Measurements from ENCODE around the gene RNF144A. TPM values are rescaled to one million over a fixed set of nuclear protein-coding genes. Genes with fewer than 3 reads are reported as not detected.

Gene RNF144A
- total RNA-seq, 1 experiment from 2014 or later = 13.4 TPM

DNA sequence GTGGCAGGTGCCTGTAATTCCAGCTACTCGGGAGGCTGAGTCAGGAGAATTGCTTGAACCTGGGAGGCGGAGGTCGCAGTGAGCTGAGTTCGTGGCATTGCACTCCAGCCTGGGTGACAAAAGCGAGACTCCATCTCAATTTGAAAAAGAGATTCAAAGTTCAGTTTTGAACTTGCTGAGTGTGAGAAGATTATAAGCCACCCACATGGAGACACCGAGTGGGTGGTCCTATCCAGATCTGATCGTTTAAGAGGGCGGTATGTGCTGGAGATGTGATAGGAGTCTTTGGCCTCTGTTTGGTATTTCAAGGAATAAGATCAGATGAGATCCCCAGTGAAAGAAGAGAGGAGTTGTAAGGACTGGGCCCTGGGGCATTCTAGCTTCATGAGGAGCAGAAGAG, 25.6 kb downstream of the RNF144A start:
- no peak for DNase-seq (ENCODE audit: low spot score)
- in situ Hi-C loops (cut with HindIII; ENCODE audit: low sequenced_read_pairs) = no loop called here

DNA sequence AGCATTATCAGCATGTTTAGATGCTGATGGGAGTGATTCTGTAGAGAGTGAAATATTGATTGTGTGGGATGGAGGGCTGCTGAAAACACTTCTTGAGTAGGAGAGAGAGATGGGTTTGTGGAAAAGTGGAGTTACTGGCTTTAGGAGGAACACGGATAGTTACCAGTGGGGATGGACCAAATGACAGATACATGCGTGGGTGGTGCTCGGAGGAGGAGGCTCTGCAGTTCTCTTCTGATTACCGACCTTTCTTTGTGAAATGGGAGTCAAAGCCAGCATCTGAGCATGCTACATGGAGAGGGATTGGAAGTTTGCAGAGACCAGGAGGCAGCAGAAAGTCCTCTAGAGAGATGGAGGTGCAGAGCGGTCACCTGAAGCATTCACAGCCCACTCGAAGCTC, 26.3 kb downstream of the RNF144A start:
- in situ Hi-C loops (cut with HindIII; ENCODE audit: low sequenced_read_pairs) = no loop called here
- DNase-seq (ENCODE audit: low spot score) = no peak

DNA sequence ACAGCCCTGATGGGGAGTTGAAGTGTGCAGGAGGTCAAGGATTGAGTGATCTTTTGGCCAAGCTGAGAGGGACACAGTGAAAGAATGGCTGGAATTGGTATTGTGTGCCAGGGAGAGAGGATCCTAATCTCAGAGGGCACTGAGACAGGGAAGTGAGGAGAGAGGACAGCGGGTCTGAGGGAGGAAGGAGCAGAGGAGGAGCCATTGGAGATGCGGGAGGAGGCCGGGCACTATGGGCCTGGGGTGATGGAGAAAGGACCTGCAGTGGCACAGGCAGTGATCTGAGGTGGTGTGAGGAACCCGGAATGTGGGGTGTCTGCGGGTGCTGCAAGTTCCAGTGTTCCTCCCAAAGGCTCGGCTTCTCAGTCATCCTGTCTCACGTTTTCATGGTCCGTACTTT, 26.8 kb downstream of the RNF144A start:
- DNase-seq (ENCODE audit: low spot score) = no peak
- in situ Hi-C loops (cut with HindIII; ENCODE audit: low sequenced_read_pairs) = no loop called here

DNA sequence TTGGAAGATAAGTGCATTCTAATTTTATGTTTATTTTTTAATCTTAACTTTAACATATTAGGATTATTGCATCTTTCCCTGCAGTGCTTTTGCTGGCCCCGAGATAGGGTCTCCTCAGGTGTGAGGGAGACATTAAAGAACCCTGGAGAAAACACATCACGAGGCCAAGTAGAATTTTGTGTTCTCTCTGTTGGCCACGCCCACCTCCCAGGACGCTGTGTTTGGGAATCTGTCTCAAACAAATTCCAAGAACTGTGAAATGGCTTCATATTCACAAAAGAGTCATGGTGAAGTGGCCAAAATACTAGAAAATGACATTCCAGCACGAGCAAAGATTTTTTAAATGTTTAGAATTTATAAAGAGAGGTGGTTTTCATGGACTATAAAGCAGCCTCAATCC, 27.3 kb downstream of the RNF144A start:
- DNase-seq (ENCODE audit: low spot score) = no peak
- in situ Hi-C loops (cut with HindIII; ENCODE audit: low sequenced_read_pairs) = no loop called here

DNA sequence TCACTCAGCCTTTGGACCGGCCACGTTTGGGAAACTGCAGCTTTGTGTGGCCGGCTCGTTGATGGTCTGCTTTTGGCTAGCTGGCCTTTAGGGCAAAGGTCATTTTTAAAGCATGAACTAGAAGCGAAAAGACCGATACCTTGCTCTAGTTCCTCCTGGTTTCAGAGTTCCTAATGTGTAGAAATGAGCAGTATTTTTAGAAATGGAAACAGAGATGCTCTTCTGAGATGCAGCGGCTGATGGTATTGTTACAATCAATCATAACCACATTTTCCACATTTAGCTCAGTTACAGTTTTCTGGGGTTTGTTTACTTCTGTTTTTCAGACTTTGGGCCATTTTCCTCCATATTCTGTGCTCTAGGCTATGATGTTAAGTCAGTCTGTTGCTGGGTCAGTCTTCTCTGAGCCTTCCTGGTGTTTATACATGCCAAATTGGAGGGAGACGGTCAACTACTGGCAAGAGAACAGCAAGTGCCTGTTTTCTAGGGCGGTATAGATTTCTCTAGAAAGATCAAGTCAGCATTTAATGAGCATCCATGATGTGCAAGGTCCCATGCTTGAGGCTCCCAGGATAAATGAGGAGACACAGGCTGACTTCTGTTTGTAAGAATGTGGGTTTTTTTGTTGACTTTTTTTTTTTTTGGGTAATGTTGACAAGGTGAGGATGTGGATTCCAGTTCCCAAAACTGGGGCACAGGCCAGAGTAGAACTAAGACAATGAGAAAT, 28.0 kb downstream of the RNF144A start:
- no peak for DNase-seq (ENCODE audit: low spot score)
- in situ Hi-C loops (cut with HindIII; ENCODE audit: low sequenced_read_pairs) = no loop called here

DNA sequence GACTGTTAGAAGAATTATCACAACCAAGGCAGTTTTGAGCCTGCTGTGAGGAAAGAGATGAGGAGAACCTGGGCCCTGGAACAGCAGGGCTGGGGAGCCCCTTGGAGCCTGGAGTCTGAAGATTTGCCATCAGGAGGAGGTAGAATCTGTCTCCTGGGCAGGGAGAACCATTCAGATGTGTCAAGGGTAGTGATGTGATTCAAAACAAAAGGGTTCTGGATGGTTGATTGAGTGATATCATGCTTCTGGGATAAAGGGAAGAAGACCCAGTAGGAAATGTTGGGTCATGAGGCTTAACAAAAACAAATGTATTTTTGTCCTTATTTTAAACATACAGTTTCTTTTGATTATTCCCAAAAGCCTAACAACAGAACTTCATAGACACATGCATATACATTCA, 28.6 kb downstream of the RNF144A start:
- DNase-seq (ENCODE audit: low spot score) = no peak
- in situ Hi-C loops (cut with HindIII; ENCODE audit: low sequenced_read_pairs) = no loop called here

DNA sequence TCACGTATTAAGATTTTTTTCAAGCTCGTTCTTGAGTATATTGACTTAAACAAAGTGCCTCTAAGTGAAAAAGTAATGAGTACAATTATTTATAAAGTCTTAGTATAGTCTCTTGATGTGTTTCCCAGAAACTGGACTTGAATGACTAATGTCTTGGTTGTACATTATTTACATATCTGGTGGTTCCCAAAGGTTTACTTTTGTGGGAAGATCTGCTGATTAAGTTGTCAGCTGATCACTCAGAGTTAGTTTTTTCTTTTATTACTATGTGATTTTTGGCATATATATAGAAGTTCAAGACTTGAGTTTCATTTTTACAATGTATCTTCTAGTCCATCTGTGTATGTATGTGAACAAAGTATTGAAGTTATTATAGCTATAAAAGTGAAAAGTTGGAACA, 29.5 kb downstream of the RNF144A start:
- DNase-seq (ENCODE audit: low spot score) = no peak
- in situ Hi-C loops (cut with HindIII; ENCODE audit: low sequenced_read_pairs) = no loop called here

DNA sequence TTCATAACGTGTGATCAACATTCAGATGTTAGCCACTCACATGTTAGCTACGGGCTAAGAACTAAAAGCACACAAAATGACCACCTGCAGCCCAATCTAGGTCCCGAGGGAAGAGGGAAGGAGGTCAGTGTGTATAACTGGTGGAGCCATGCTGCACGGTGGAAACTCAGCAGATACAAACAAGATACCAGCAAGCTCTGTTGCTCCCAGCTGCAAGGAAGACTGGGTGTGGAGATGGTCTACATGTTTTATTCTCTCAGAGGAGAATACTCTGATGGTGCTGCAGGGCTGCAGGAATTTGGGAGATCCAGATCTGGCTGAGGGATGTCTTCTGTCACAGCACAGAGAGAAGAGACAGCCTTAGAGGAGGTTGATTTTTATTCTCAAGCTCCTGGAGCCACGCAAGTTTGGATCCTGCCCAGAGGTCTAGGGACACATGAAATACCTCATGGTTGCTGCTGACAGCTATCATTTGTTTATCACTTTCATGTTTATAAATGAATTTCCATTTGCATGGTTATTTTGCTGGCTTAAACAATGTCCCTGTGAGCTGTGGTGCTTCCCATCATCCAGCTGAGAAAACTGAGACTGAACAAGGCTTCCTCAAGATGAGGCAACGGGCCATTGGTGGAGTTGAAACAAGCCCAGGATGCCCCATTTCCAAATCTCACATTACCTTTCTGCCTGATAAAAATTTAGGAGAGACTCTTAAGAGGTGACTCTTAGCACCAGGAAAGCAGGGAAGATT, 30.9 kb downstream of the RNF144A start:
- DNase-seq (ENCODE audit: low spot score) = no peak
- in situ Hi-C loops (cut with HindIII; ENCODE audit: low sequenced_read_pairs) = no loop called here

DNA sequence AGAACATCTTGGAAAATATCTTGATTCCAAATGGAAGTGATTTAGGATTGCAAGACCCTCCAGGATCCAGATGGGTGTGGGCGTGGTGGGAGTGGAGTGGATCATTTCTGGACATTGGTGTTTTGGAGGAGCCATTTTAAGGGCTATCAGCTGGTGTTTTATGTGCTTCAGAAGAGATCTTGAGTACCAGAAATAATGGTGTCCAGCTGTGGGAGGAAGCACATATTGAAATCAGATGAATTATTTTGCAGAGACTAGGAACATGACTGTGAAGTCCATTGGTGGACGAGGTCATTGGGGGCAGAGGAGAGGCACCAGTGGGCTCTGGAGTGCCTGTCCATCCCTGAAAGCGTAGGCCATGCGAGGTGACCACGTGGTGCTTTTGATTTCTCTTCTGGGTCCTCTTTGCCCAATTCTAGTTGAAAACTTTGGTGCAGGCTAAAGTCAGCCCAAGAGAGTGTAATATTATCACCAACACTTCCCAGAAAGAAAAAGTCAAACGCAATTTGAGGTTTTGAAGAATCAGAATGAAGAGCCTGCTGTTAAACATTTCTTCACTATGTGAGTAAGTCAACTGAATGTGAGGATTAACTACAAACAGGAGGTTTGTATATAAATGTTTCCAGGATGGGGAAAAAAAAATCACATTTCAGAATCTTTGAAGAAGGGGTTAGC, 31.6 kb downstream of the RNF144A start:
- in situ Hi-C loops (cut with HindIII; ENCODE audit: low sequenced_read_pairs) = no loop called here
- DNase-seq (ENCODE audit: low spot score) = no peak

DNA sequence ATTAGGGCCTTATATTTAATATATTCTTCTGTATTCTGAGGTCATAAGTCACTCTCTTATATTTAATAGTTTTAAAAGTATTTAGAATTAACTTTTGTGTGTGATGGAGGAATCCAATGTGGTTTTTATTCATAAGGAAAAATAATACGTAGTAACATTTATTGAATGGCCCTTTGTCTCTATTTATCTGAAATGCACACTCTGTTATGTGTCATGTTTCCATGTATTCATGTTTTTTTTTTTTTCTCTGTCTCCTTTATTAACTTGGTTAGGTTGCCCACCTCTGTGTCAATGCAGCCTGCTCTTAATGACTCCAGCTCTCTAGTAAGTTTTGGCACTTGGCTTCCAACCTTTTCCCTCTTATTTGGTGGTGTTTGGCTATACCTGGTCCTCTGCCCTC, 33.8 kb downstream of the RNF144A start:
- in situ Hi-C loops (cut with HindIII; ENCODE audit: low sequenced_read_pairs) = no loop called here
- DNase-seq (ENCODE audit: low spot score) = no peak

DNA sequence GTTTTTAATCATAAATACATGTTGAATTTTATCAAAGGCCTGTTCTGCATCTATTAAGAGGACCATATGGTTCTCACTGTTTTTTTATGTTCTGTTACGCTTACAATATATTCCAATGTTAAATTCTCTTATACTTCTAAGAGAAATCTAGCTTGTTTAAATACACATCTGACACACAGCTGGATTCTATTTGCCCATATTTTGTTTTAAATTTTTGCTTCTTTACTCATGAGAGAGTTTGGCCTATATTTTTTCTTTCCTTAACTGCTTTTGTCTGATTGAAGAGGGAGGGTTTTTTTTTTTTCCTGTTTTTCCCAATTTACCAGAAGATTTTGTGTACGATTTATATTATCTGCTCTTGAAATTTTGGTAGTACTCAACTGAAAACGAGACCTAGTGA, 34.9 kb downstream of the RNF144A start:
- in situ Hi-C loops (cut with HindIII; ENCODE audit: low sequenced_read_pairs) = no loop called here
- no peak for DNase-seq (ENCODE audit: low spot score)

DNA sequence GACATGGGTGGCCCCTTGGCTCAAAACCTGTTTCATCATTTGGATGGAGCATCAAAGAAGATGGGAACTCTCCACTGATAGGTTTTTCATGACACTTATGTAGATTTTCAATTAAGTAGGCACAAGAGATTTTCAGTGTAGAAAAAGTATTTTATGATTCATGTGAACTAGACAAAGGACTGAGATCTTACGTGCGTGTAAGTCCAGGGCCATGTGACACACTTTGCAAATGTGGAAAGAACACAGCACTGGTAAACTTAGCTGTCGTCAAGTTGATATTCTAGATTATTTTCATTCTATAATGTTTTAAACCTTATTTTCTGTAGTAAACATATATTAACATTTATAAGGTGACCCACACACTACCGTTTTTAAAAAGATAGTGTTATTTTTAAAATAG, 37.4 kb downstream of the RNF144A start:
- in situ Hi-C loops (cut with HindIII; ENCODE audit: low sequenced_read_pairs) = no loop called here
- no peak for DNase-seq (ENCODE audit: low spot score)

DNA sequence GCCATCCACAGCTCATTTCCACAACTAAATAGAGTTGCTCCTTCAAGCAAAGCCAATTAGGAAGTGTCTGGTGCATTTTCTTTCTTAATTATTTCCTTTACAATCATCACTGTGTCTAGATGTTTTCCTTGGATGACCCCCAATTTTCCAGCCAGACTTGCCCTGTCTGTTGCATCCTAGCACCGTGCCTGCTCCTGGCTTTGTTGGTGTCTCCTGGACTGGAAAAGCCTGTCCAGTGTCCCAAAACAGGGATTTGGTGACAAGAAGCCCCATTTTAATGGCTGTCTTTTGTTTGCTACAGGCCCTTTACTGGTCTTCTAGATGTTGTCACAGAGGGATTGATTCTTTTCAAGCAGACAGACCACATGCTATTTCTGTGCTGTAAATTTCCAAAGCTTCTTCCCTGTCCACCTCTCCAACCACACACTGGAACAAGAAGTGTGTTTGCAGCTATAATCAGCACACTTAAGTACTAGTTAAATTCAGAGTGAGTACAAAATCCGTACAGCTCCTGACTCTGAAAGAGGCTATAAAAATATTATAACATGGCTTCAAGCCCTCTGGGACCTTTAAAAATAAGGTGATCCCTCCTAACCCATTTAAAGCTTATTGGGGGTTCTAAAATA, 38.4 kb downstream of the RNF144A start:
- in situ Hi-C loops (cut with HindIII; ENCODE audit: low sequenced_read_pairs) = no loop called here
- no peak for DNase-seq (ENCODE audit: low spot score)

DNA sequence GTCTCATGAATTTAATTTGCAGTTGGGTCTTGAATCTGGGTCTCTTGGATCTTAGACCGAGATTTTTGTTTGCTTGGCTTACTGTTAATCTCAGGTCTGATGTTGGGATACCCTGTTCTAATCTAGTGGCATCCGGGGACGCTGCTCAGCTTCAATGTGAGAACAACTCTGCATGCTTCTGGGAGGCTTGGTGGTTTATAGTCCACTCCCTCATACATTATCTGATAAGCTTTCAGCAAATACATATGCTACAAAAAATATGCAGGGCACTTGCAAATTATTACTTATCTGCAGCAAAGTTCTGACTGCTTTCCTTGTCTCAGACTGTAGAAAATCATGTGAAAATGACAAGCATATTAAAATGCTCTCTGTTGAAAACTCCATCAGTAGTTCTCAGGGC, 39.4 kb downstream of the RNF144A start:
- in situ Hi-C loops (cut with HindIII; ENCODE audit: low sequenced_read_pairs) = no loop called here
- no peak for DNase-seq (ENCODE audit: low spot score)

DNA sequence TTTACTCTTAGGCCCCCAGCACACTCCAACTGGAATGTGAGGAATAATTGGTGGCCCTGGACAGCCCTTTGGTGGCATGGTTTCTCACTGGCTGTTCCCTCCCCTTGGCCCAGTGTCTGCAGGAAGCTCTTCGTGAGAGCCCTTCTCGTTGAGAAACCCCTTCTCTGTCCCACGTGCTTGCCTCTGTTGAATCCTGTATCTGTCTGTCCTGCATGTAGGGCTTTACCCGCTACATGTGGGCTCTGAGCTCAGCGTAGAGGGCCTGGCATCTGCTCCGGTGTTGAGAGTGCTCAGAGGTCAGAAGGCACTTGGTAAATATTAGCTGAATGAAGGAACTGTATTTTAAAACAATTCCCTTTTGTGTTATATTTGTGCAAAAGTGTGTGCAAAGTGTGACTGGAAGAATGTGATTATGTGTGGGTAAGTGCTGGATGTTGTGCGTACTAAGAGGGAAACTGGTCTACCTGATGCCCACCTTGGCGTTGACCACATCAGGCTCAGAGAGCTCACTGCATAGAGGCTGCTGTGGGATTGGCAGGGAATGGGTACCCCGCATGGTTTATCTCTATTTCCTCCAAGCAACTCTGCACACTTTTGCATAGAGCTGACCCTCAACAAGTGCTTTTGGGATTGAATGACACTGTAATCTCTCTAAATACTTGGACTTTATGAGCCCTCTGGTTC, 40.0 kb downstream of the RNF144A start:
- in situ Hi-C loops (cut with HindIII; ENCODE audit: low sequenced_read_pairs) = no loop called here
- no peak for DNase-seq (ENCODE audit: low spot score)

DNA sequence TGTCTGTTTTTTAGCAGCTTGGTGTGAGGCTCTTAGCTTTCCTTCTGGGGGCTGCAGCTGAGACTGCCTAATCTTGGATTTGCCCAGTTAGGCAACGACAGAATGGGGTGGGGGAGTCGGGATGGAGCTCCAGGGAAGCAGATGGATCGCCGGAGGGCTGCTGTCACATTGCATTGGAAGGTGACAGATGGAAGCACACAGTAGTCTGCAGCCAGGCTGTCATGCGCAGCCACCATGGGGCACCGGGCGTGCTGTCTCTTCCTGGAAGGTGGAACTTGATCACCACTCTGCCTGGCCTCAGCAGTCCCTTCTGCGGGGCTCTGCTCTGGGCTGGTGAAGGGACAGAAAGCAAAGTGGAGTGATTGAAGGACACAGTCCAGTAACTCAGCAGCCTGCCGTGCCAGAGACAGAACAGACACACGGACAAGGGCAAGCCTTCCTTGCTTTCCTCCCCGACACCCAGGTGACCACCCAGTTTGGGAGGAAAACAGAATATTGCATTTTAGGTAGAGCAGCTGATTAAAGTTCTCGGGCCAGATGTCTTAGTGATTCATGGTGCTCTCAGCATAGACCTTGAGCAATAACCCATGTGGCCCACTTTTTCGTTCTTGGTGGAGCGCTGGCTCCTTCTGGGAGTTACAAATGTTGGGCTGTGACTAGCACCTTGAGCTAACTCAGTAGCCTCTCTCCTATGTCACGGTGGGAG, 40.9 kb downstream of the RNF144A start:
- in situ Hi-C loops (cut with HindIII; ENCODE audit: low sequenced_read_pairs) = no loop called here
- peak; percentile 98 for DNase-seq (ENCODE audit: low spot score)

DNA sequence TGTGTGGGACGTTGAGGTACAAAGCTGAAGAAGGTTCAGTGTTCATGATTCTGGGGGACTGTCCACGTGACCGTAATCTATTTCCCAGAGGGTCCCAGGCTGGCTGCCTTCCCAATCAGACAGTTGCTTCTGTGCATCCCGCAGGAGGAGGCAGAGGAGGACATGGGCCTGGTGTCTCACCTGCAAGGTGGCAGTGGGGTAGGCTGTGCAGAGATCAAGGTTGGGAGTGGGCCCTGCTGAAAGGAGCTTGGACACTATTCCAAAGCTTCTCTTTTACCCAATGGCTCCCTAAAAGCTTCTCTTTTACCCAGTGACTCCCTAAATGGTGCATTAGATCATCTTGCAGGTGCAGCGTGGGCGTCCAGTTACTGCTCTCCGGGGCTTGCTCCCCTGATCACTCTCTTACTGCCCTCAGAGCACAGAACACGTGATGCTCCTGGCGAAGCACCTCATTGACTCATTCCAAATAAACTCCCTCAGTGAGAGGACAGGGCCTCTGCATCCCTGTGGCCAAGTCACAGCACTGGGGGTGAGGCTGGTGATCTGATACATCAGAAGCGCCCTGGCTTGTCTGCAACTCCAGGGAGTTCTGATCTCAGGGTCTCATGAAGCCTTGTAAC, 41.5 kb downstream of the RNF144A start:
- in situ Hi-C loops (cut with HindIII; ENCODE audit: low sequenced_read_pairs) = no loop called here
- DNase-seq (ENCODE audit: low spot score) = no peak

DNA sequence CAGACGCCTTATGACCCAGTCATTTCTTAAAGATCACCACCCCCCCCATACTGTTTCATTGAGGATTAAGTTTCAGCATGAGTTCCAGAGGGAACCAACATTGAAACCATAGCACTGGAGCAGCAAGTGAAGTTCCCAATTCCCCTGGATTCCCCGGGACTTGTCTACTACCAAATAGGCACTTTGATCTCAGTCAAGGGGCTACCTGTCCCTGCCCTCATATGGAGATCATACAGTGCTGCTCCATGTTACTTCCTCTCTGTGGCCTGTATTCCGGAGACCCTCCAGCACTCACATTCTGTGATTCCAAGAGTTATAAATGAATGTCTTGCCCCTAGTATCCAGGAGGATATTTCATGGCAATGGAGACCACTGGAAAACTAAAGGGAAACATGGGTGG, 42.5 kb downstream of the RNF144A start:
- in situ Hi-C loops (cut with HindIII; ENCODE audit: low sequenced_read_pairs) = no loop called here
- DNase-seq (ENCODE audit: low spot score) = no peak
